ENCODE data around the gene KCNN2. TPM values are rescaled to one million over a fixed set of nuclear protein-coding genes. Genes with fewer than 3 reads are reported as not detected.
"Not testable (repeated sequence)": the region's sequence is repeated elsewhere in the genome, so short reads cannot be mapped to it uniquely, and the experiment has no call there.

The KCNN2 gene
- total RNA-seq, 1 donor from 2014 or later = 1.8 TPM

DNA sequence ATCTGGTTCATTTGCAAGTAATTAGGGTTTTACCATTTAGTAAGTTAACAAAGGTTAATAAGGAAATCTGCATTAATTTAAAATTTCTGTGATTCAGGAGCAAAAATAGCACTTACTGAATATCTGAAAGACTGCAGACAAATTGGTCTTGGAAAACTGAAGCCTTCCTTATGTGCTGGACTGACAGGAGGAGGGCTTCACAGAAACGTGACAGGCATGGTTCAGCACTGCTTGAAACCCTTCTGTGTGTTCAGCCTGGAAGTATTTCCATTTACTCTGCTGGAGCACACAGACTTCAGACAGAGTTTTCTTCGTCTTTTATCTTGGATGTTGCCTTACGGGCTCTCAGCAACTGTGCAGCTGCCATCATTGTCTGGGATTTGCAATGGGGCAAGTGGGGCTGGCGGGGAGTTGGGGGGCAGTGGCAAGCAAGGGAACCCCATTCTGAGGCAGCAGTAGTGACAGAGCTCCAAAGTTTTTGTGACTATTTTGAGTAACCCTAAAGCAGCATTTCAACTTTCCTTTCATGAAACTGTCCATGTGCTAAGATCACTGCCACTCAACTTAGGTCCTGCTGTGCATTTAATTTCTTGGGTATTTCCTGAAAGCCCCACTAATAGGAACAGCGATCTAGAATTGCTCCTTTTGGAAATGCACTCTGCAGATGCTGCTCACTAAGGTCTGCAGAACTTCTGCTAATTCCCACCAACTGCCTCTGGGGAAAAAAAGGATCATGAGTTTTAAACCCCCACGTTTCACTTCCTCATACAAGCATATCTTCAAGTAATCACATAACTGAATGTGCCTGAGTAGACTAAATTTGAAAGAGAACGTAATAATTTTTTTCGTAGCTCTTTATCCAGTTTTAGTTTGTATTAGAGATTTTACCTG is 56.6 kb downstream of the KCNN2 start:
- DNase-seq (ENCODE audit: low read depth in 2 of 2) = no peak

DNA sequence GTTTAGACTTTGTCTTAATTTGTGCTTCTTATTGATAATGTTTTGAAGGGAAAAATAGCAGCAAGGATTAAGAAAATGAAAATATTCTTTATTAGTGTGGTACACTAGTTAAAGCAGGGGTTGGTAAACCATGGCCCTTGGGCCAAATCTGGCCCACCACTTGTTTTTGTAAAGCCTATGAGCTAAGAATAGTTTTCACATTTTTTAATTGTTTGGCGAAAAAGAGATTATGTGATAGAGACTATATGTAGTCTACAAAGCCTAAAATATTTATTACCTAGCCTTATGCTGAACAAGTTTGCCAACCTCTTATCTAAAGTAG is 57.2 kb downstream of the KCNN2 start:
- DNase-seq (ENCODE audit: low read depth in 2 of 2) = no peak

DNA sequence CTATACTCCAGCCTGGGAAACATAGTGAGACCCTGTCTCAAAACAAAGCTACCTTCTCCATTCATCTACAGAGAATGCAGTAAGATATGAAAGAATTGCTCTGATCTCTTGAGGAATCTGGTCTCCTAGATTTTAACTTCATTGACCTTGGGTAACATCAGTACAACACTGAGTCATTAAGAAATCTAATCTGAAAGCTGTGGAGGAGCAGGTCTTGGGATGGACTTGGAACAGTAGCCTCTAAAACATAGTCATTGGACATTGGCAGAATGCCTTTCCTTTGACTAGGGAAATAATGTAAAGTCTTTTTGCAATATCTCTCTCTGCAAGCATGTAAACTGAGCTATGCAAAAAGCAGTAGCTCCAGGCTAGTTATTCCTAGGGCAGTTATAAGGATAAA is 58.1 kb downstream of the KCNN2 start:
- no peak for DNase-seq (ENCODE audit: low read depth in 2 of 2)

GRCh38 chr5:114427204-114427603 is 65.3 kb downstream of the KCNN2 start:
- no peak for DNase-seq (ENCODE audit: low read depth in 2 of 2)

GRCh38 chr5:114430532-114430931 is 68.7 kb downstream of the KCNN2 start:
- no peak for DNase-seq (ENCODE audit: low read depth in 2 of 2)

DNA sequence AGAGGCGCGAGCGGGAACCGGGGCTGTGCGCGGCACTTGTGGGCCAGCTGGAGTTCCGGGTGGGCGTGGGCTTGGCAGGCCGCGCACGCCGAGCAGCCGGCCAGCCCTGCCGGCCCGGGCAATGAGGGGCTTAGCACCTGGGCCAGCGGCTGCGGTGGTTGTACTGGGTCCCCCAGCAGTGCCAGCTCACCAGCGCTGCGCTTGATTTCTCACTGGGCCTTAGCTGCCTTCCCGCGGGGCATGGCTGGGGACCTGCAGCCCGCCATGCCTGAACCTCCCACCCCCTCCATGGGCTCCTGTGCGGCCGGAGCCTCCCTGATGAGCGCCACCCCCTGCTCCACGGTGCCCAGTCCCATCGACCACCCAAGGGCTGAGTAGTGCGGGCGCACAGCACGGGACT is 70.8 kb downstream of the KCNN2 start:
- DNase-seq (ENCODE audit: low read depth in 2 of 2) = not testable (repeated sequence)

DNA sequence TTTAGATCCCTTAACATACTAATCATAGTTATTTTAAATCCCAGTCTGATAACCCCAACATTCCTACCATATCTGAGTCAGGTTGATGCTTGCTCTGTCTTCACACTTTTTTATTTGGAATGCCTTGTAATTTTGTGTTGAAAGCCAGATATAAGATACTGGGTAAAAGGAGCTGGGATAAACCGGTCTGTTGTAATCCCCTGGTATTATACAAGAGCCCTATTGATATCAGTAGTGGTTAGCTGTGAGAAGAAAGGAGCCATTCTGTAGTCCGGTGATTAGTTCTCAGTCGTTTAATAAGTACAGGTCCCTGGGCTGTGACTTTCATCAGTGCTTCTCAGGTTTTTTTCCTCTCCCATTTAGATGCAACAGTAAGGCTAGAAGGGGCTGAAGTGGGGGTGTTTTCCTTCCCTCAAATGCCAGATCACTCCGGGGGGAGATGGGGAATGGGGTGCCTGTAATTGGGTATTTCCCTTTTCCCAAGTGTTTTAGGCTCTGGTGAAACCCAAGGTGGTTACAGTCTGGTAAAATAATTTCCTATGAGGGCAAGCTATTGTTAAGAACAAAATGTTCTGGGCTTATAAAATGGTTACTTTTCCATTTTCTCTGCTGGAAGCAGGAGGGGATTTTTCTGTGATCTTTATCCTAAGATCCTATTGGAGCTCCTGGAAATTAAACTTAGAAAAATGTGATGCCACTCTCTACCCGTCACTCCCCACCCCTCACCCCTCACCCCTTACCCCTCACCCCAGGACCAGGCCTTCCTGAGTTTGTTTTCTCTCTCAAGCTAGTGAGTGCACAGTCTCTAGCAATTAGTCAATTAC is 72.7 kb downstream of the KCNN2 start:
- DNase-seq (ENCODE audit: low read depth in 2 of 2) = no peak

GRCh38 chr5:114435220-114435481 is 73.3 kb downstream of the KCNN2 start:
- DNase-seq (ENCODE audit: low read depth in 2 of 2) = no peak

GRCh38 chr5:114435885-114436299 is 74.0 kb downstream of the KCNN2 start:
- no peak for DNase-seq (ENCODE audit: low read depth in 2 of 2)

GRCh38 chr5:114437936-114438335 is 76.1 kb downstream of the KCNN2 start:
- DNase-seq (ENCODE audit: low read depth in 2 of 2) = no peak

GRCh38 chr5:114438471-114438870 is 76.6 kb downstream of the KCNN2 start:
- DNase-seq (ENCODE audit: low read depth in 2 of 2) = no peak

GRCh38 chr5:114447084-114447773 is 85.4 kb downstream of the KCNN2 start:
- peak in 1 of 2 donors; percentile 18 for DNase-seq (ENCODE audit: low read depth in 2 of 2)

- DNase-seq (ENCODE audit: low read depth in 2 of 2) = no peak
Observed at GRCh38 chr5:114448481-114448880, 86.6 kb downstream of the KCNN2 start.

DNA sequence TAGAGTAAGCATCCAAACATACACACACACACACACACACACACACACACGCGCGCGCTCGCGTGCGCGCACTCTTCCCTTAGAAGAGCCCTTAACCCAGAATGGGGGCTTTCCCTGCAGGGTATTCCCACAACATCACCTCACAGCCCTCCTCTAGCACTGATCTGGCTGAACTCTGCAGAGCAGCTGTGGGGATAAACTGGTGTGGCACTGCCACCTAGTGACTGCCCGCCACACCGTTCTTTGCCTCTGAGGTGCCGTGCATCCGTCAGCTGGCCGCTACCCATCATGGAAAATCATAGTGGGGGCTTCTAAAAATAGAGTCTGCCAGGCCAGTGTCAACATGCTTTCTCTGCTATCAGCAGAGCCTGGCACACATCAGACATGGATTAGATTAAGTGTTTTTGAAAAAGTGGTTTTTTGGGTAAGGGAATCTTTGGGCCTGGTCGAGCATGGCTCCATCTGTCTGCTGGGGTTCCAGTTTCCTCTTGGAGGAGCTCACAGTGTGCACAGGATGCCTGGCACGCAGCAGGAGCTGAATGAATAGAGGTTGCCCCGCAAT is 88.1 kb downstream of the KCNN2 start:
- DNase-seq (ENCODE audit: low read depth in 2 of 2) = peak; percentile 75 to 76

DNA sequence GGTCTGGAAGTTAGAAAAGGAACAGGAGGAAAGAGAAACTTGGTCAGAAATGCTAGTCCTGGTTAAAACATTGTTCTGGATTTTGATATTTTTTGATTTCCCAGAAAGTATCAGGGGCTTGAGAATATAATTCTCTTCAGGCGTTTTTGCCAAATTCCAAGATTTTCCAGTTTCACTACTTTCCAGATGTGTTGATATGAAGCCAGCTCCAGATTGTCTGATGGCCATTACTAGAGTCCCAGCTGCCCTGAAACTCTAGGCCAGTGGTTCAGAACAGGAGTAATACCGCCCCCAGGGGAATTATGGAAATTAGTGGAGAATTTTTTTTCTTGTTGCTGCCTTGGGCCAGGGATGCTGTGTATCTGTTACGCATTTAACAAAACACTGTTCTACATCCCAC is 88.6 kb downstream of the KCNN2 start:
- peak in 1 of 2 donors; percentile 2 for DNase-seq (ENCODE audit: low read depth in 2 of 2)

GRCh38 chr5:114458726-114459125 is 96.9 kb downstream of the KCNN2 start:
- no peak for DNase-seq (ENCODE audit: low read depth in 2 of 2)

- no peak for DNase-seq (ENCODE audit: low read depth in 2 of 2)
Observed at GRCh38 chr5:114467171-114467570, 105.3 kb downstream of the KCNN2 start.

DNA sequence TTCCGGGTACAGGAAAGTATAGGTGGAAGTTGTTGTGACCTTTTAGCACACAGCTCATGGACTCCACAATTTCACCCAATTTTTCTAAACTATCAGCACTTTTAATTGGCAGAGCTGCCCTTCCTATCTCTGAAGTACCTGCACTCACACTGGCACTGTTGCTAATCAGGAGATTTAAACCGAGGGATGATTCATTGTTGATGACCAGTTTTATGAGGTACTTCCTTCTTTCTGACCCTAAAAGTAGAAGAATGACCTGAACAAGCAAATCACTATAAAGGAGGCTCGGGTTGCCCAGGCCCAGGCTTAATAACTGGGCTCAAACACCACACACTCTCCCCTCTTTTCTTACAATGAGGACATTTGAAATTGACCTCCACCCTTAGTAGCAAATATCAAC is 105.9 kb downstream of the KCNN2 start:
- DNase-seq (ENCODE audit: low read depth in 2 of 2) = peak; percentile 18 to 33

DNA sequence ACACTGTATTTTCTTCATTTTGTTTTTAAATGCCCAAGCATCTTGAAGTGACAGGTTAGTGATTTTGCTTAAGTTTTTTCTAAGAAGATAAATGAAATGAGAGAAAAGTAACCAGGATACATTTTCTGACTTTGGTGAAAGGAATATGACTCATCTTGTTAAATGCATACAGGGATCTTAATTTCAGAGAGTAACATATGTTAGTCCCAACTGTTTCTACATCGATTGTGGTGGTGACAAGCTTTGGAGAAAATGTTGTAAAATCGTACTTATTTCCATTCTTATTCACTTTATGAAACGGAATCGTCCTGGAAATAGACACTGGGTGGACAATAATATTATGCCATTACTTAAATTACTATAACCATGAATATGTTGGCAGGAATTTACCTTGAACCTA is 107.5 kb downstream of the KCNN2 start:
- DNase-seq (ENCODE audit: low read depth in 2 of 2) = no peak

DNA sequence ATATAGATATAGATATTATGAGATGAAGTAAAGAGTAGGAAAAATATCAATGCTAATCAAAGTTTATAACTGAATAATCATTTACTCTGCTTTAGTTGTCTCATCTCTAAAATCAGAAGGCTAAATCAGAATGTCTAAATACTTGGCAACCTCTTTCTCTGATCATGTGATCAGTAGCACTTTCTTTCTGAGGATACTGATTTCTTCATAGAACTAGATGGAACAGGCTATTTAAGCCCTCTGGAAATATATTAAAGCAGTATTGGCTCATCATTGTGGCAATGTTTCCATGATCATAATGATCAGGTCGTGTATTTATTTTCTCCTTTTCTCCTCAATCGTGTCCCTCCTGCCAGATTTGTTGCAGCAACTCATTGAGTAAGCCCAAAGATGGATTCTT is 109.7 kb downstream of the KCNN2 start:
- no peak for DNase-seq (ENCODE audit: low read depth in 2 of 2)

- DNase-seq (ENCODE audit: low read depth in 2 of 2) = no peak
Observed at GRCh38 chr5:114473541-114473940, 111.7 kb downstream of the KCNN2 start.

GRCh38 chr5:114477816-114478334 is 116.0 kb downstream of the KCNN2 start:
- no peak for DNase-seq (ENCODE audit: low read depth in 2 of 2)

All from dermis microvascular lymphatic vessel endothelial cell (primary cell).